H1 (cell line): ENCODE results near the gene LRRC2. TPM values are rescaled to one million over a fixed set of nuclear protein-coding genes. Genes with fewer than 3 reads are reported as not detected.

Experiments used
- CTCF ChIA-PET: fragments of 300-600 bp; sonication (Branson Sonifier 250); formaldehyde crosslinking; loops from one replicate; lab custom pipeline; 2021; ENCODE audit not compliant: partially characterized antibody; lab: Charles Lee
- POLR2A ChIA-PET: fragments of 300-600 bp; sonication (Branson Sonifier 250); formaldehyde crosslinking; loops from one replicate; lab custom pipeline; 2021; ENCODE audit warnings: inconsistent platforms; ENCODE audit not compliant: partially characterized antibody; lab: Charles Lee
- DNase-seq, 2 experiments: peaks; one replicate each; pipeline versions ENCODE4 v3.0.0 to v3.0.0-alpha.2; 2010 to 2022; ENCODE audit warnings: low spot score in 2 of 2, low read depth in 1 of 2, mixed read lengths in 1 of 2
- FAIRE-seq: peaks from 2 replicates; lab custom pipeline; 2011; peaks lifted over from hg19 to GRCh38; lab: Jason Lieb, UNC
- H2AFZ ChIP-seq: 2 replicates; pipeline ENCODE4 v1.8.1; 2012; ENCODE audit warnings: low read length, inconsistent platforms
- H2AK5ac ChIP-seq: 2 replicates; pipeline ENCODE4 v1.6.1; 2013; ENCODE audit warnings: low read depth, low read length
- H2BK120ac ChIP-seq: replicated peaks from 2 replicates; pipeline ENCODE3; 2013; ENCODE audit warnings: low read depth, low read length, inconsistent platforms
- H2BK12ac ChIP-seq: 2 replicates; pipeline ENCODE4 v1.6.1; 2013; ENCODE audit warnings: low read depth, low read length
- H2BK15ac ChIP-seq: 2 replicates; pipeline ENCODE4 v1.6.1; 2013; ENCODE audit warnings: low read length
- H2BK20ac ChIP-seq: 2 replicates; pipeline ENCODE4 v1.6.1; 2013; ENCODE audit warnings: low read length
- H2BK5ac ChIP-seq: 2 replicates; pipeline ENCODE4 v1.6.1; 2013; ENCODE audit warnings: low read depth, low read length
- H3K14ac ChIP-seq: 2 replicates; pipeline ENCODE4 v1.6.1; 2013; ENCODE audit warnings: inconsistent platforms; ENCODE audit not compliant: insufficient read length
- H3K18ac ChIP-seq: 2 replicates; pipeline ENCODE4 v1.6.1; 2013; ENCODE audit warnings: low read length; ENCODE audit errors: extremely low read depth
- H3K23ac ChIP-seq: 2 replicates; pipeline ENCODE4 v1.6.1; 2013; ENCODE audit warnings: inconsistent platforms; ENCODE audit not compliant: insufficient read length
- H3K23me2 ChIP-seq: 2 replicates; pipeline ENCODE4 v1.6.1; 2013; ENCODE audit warnings: low read depth, low read length
- H3K27ac ChIP-seq: 2 replicates; pipeline ENCODE4 v1.6.1; 2011; ENCODE audit warnings: low read depth, low read length, inconsistent platforms
- H3K27me3 ChIP-seq, 4 experiments: replicated peaks in 1 of 4; 1 replicate in 1 of 4; 2 replicates in 3 of 4; pipeline versions ENCODE4 v1.6.1 to v1.8.1; 2011 to 2013; ENCODE audit warnings: low read length in 3 of 4, mild to moderate bottlenecking in 3 of 4, inconsistent platforms in 2 of 4, mixed read lengths in 2 of 4, moderate library complexity in 1 of 4; ENCODE audit not compliant: control insufficient read depth in 3 of 4, insufficient read depth in 3 of 4; ENCODE audit errors: extremely low read depth in 1 of 4
- H3K36me3 ChIP-seq, 4 experiments: 2 replicates each; pipeline versions ENCODE4 v1.6.1 to v1.8.1; 2011 to 2013; ENCODE audit warnings: mild to moderate bottlenecking in 4 of 4, low read length in 3 of 4, moderate library complexity in 2 of 4, control low read depth in 1 of 4, inconsistent platforms in 1 of 4; ENCODE audit not compliant: insufficient read depth in 4 of 4, control insufficient read depth in 2 of 4
- H3K4ac ChIP-seq: replicated peaks from 2 replicates; pipeline ENCODE3; 2013; ENCODE audit warnings: low read length, low read depth, mixed read lengths, inconsistent platforms; ENCODE audit not compliant: insufficient read length
- H3K4me1 ChIP-seq, 4 experiments: replicated peaks in 1 of 4; 1 replicate in 1 of 4; 2 replicates in 3 of 4; pipeline versions ENCODE4 v1.6.1 to v1.8.1; 2011 to 2013; ENCODE audit warnings: low read length in 3 of 4, inconsistent platforms in 2 of 4, mixed read lengths in 1 of 4; ENCODE audit not compliant: insufficient read depth in 4 of 4, control insufficient read depth in 3 of 4
- H3K4me2 ChIP-seq, 2 experiments: 2 replicates each; pipeline versions ENCODE4 v1.6.1 to v1.8.1; 2011 to 2013; ENCODE audit warnings: low read depth in 2 of 2, low read length in 2 of 2, control low read depth in 1 of 2, inconsistent platforms in 1 of 2, mild to moderate bottlenecking in 1 of 2; ENCODE audit not compliant: insufficient read depth in 1 of 2
- H3K4me3 ChIP-seq, 4 experiments: fragments of 200-600, 300-600 bp in 1 of 4; sonication (generic), shearing (Covaris generic), sonication (Bioruptor Twin) in 1 of 4; 2 replicates each; pipeline versions ENCODE4 v1.5.1 to v1.8.1; 2011 to 2016; ENCODE audit warnings: low read length in 4 of 4, low read depth in 3 of 4, control low read depth in 2 of 4, inconsistent platforms in 2 of 4, mild to moderate bottlenecking in 2 of 4, mixed read lengths in 1 of 4, moderate library complexity in 1 of 4; ENCODE audit not compliant: insufficient read depth in 2 of 4; ENCODE audit errors: extremely low read depth in 1 of 4
- H3K56ac ChIP-seq: replicated peaks from 2 replicates; pipeline ENCODE3; 2013; ENCODE audit warnings: low read depth, mild to moderate bottlenecking, mixed read lengths, low read length, inconsistent platforms; ENCODE audit not compliant: insufficient read length
- H3K79me1 ChIP-seq: 2 replicates; pipeline ENCODE4 v1.6.1; 2013; ENCODE audit warnings: low read depth, low read length, control low read depth
- H3K79me2 ChIP-seq, 2 experiments: 2 replicates each; pipeline versions ENCODE4 v1.6.1 to v1.8.1; 2012 to 2013; ENCODE audit warnings: low read length in 2 of 2, mild to moderate bottlenecking in 2 of 2, inconsistent platforms in 1 of 2; ENCODE audit not compliant: insufficient read depth in 2 of 2, control insufficient read depth in 1 of 2
- H3K9ac ChIP-seq, 4 experiments: replicated peaks in 1 of 4; 1 replicate in 1 of 4; 2 replicates in 3 of 4; pipeline versions ENCODE4 v1.6.1 to v1.8.1; 2011 to 2013; ENCODE audit warnings: low read depth in 3 of 4, low read length in 3 of 4, control low read depth in 2 of 4, mild to moderate bottlenecking in 2 of 4, moderate library complexity in 2 of 4, inconsistent platforms in 1 of 4; ENCODE audit errors: extremely low read depth in 1 of 4
- H3K9me3 ChIP-seq, 2 experiments: 2 replicates each; pipeline versions ENCODE4 v1.6.1 to v1.8.1; 2012 to 2013; ENCODE audit warnings: mild to moderate bottlenecking in 2 of 2, moderate library complexity in 2 of 2, control low read depth in 1 of 2, inconsistent platforms in 1 of 2, low read depth in 1 of 2, low read length in 1 of 2, mixed read lengths in 1 of 2; ENCODE audit not compliant: insufficient read depth in 2 of 2
- H4K20me1 ChIP-seq, 2 experiments: replicated peaks in 1 of 2; 2 replicates each; pipeline versions ENCODE3 to v1.8.1; 2011 to 2013; ENCODE audit warnings: inconsistent platforms in 2 of 2, low read length in 2 of 2, mild to moderate bottlenecking in 1 of 2; ENCODE audit not compliant: insufficient read depth in 2 of 2, control insufficient read depth in 1 of 2
- H4K5ac ChIP-seq: 2 replicates; pipeline ENCODE4 v1.6.1; 2013; ENCODE audit warnings: low read length, low read depth, mixed read lengths, inconsistent platforms; ENCODE audit not compliant: insufficient read length
- H4K8ac ChIP-seq: 2 replicates; pipeline ENCODE4 v1.8.0; 2013; ENCODE audit warnings: mild to moderate bottlenecking, moderate library complexity, low read length, inconsistent platforms; ENCODE audit not compliant: insufficient read depth; ENCODE audit errors: extremely low read depth
- H4K91ac ChIP-seq: replicated peaks from 2 replicates; pipeline ENCODE3; 2013; ENCODE audit warnings: low read length, mixed read lengths, inconsistent platforms; ENCODE audit not compliant: insufficient read length
- HDAC6 ChIP-seq: IDR thresholded peaks from one replicate; pipeline ENCODE4 v1.7.1; 2012; ENCODE audit warnings: low read depth, mild to moderate bottlenecking, inconsistent platforms, low read length, moderate library complexity
- NRF1 ChIP-seq: IDR thresholded peaks from 2 replicates; pipeline ENCODE4 v1.6.1; 2011; ENCODE audit warnings: mild to moderate bottlenecking, low read depth, low read length, improper control_type of control experiment
- SAP30 ChIP-seq: fragments of 300-600 bp; sonication (generic); IDR thresholded peaks from 2 replicates; pipeline ENCODE4 v1.7.1; 2012; ENCODE audit warnings: low read length, moderate library complexity, mild to moderate bottlenecking, inconsistent platforms; ENCODE audit not compliant: insufficient read depth, insufficient replicate concordance
- SIX5 ChIP-seq: IDR thresholded peaks from 2 replicates; pipeline ENCODE4 v1.6.1; 2011; ENCODE audit warnings: mild to moderate bottlenecking, low read depth, low read length
- polyA plus RNA-seq, 7 experiments: library from polyadenylated mRNA; depleted of rRNA in 3 of 7; stranded (reverse) in 5 of 7; unstranded in 2 of 7; fragments of >200 nt in 5 of 7; fragments of 200-250 nt in 2 of 7; gene quantifications; 1 replicate in 5 of 7; 2 replicates in 1 of 7; 4 replicates in 1 of 7; pipeline versions ENCODE4 v1.2.1 to v1.2.3, GENCODE V29; 2011 to 2013; ENCODE audit warnings: missing spikeins in 2 of 7, mixed read lengths in 2 of 7
- total RNA-seq: library from RNA; stranded (reverse); fragmentation: NEBNext Ultra II Directional; extraction: Animal tissue kit (Norgen Biotek cat#: 25700); gene quantifications from 2 replicates; pipeline ENCODE4 v1.2.1, GENCODE V29; 2021
- TF ChIP-seq, protein P1 (sequence below): IDR thresholded peaks from 2 replicates; pipeline ENCODE4 v1.6.1; 2012; ENCODE audit warnings: low read length, inconsistent platforms

Gene LRRC2
- total and polyA plus RNA-seq, 2 of the 8 experiments (the other 6 are each of a cell fraction or from before 2014, with no cell fraction given), result 1.4 to 6.4 TPM

DNA sequence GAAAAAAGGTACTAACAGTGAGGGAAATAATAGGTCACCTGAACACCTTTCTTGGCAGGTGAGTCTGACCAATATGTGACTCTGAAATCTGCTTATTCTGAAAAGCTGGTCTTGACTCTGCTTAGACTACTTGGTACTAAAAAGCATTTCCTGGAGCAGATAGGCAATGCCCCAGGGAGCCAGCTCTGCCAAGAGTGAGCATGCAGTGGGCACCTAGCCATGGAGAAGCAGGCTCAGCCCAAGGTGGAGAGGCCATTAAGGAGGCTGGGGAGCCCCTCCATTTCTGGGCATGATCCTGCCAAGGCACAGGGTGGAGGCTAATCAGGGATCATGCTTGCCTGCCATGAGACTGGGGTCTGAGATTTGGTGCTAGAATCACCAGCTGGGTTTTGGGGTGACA is 99.8 kb downstream of the LRRC2 start:
- ChIA-PET POLR2A (interaction anchor here (0.8 kb wide), 1 partner anchor 109 kb away, joined by 3 read pairs; no protein-coding TSS in a partner anchor), CTCF (interaction anchor here (0.6 to 7.5 kb wide), 4 partner anchors 23 to 403 kb away, joined by 3 to 38 read pairs (median 4); no protein-coding TSS in a partner anchor)
- Histone ChIP-seq H3K23ac (no peak overlapping the region), H2BK5ac (no peak overlapping the region), H3K79me1 (no peaks in the 10 kb centered on the region), H3K4me3 (no peak overlapping the region), H4K91ac (no peak overlapping the region), H2AFZ (no peak overlapping the region), H3K27me3 (peaks cover 7 to 28% (median 24%) of the 10 kb centered on the region in 4 experiments), H4K5ac (no peak overlapping the region), H3K56ac (no peak overlapping the region), H3K4me1 (peaks cover 0 to 6% (median 4%) of the 10 kb centered on the region in 4 experiments; a peak in 4 of 7 replicates), H2BK15ac (no peak overlapping the region), H2BK120ac (no peak overlapping the region), H2BK12ac (no peak overlapping the region), H3K4me2 (no peak overlapping the region), H3K36me3 (no peaks in the 10 kb centered on the region), H3K27ac (no peak overlapping the region), H3K9ac (no peak overlapping the region), H3K9me3 (no peaks in the 10 kb centered on the region)
- TF ChIP-seq SAP30 (no peak), HDAC6 (no peak), NRF1 (no peak), SIX5 (no peak)
- TF ChIP-seq, protein P1, sequence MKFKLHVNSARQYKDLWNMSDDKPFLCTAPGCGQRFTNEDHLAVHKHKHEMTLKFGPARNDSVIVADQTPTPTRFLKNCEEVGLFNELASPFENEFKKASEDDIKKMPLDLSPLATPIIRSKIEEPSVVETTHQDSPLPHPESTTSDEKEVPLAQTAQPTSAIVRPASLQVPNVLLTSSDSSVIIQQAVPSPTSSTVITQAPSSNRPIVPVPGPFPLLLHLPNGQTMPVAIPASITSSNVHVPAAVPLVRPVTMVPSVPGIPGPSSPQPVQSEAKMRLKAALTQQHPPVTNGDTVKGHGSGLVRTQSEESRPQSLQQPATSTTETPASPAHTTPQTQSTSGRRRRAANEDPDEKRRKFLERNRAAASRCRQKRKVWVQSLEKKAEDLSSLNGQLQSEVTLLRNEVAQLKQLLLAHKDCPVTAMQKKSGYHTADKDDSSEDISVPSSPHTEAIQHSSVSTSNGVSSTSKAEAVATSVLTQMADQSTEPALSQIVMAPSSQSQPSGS, result no peak
- TF ChIP-seq, all 59 proteins: peak for 0
- Histone ChIP-seq H4K20me1 (no peaks in the 10 kb centered on the region), H3K23me2 (peaks cover 2% of the 10 kb centered on the region), H3K4ac (no peak overlapping the region), H3K79me2 (no peaks in the 10 kb centered on the region), H4K8ac (no peak overlapping the region), H3K18ac (no peak overlapping the region), H2BK20ac (no peak overlapping the region), H2AK5ac (no peak overlapping the region), H3K14ac (no peak overlapping the region)
- no peak for FAIRE-seq
- peak in 1 of 2 experiments; percentile 36 for DNase-seq
